KMS-11 (cell line): ENCODE data around the gene CTBP1.

Source experiments
- H2AFZ ChIP-seq: fragments of 200-600 bp; sonication (generic); 2 replicates; pipeline ENCODE4 v1.6.1; 2016; ENCODE audit warnings: antibody characterized with exemption, mixed run types, low read depth
- H3K27ac ChIP-seq: fragments of 200-600 bp; sonication (generic); 2 replicates; pipeline ENCODE4 v1.6.1; 2016; ENCODE audit warnings: mild to moderate bottlenecking, mixed run types
- H3K27me3 ChIP-seq: fragments of 200-600 bp; sonication (generic); 2 replicates; pipeline ENCODE4 v1.6.1; 2017; ENCODE audit warnings: mild to moderate bottlenecking, low read depth, mixed run types, moderate library complexity; ENCODE audit not compliant: insufficient read depth
- H3K36me3 ChIP-seq: fragments of 200-600 bp; sonication (generic); 2 replicates; pipeline ENCODE4 v1.6.1; 2017; ENCODE audit warnings: mild to moderate bottlenecking, mixed run types; ENCODE audit not compliant: insufficient read depth
- H3K4me1 ChIP-seq: fragments of 200-600 bp; sonication (generic); 2 replicates; pipeline ENCODE4 v1.6.1; 2016; ENCODE audit warnings: mild to moderate bottlenecking, low read depth, mixed run types; ENCODE audit not compliant: poor library complexity, severe bottlenecking
- H3K4me2 ChIP-seq: fragments of 200-600 bp; sonication (generic); 2 replicates; pipeline ENCODE4 v1.7.0; 2016; ENCODE audit warnings: mild to moderate bottlenecking, mixed run types
- H3K4me3 ChIP-seq: fragments of 200-600 bp; sonication (generic); IDR thresholded peaks from 2 replicates; pipeline ENCODE4 v1.6.1; 2017; ENCODE audit warnings: low read depth, low read length, mixed read lengths; ENCODE audit not compliant: insufficient read depth
- H3K79me2 ChIP-seq: fragments of 200-600 bp; sonication (generic); 2 replicates; pipeline ENCODE4 v1.6.1; 2016; ENCODE audit warnings: low read depth, mixed run types; ENCODE audit not compliant: insufficient read depth
- H3K9ac ChIP-seq: fragments of 200-600 bp; sonication (generic); 2 replicates; pipeline ENCODE4 v1.6.1; 2016; ENCODE audit warnings: mild to moderate bottlenecking, mixed run types
- H4K20me1 ChIP-seq: fragments of 200-600 bp; sonication (generic); 2 replicates; pipeline ENCODE4 v1.6.1; 2016; ENCODE audit warnings: mild to moderate bottlenecking, mixed run types; ENCODE audit not compliant: insufficient read depth
- CTCF ChIP-seq: fragments of 200-600 bp; sonication (generic); conservative IDR thresholded peaks from 2 replicates; pipeline ENCODE4 v1.6.1; 2017; ENCODE audit warnings: low read depth, mild to moderate bottlenecking, antibody characterized with exemption, low read length, moderate library complexity, mixed read lengths

Gene CTBP1

GRCh38 chr4:1207603-1208265 lies 41.2 kb downstream of the CTBP1 start:
- Histone ChIP-seq H3K27ac (no peak overlapping the region), H3K4me2 (no peak overlapping the region), H2AFZ (no peak overlapping the region), H3K9ac (no peak overlapping the region), H3K4me1 (peaks cover 19% of the 10 kb centered on the region), H3K79me2 (no peaks in the 10 kb centered on the region), H3K36me3 (no peaks in the 10 kb centered on the region), H3K27me3 (no peaks in the 10 kb centered on the region), H4K20me1 (no peaks in the 10 kb centered on the region), H3K4me3 (no peak overlapping the region)
- no peak for TF ChIP-seq CTCF

GRCh38 chr4:1207157-1207470 lies 41.8 kb downstream of the CTBP1 start:
- Histone ChIP-seq H4K20me1 (no peaks in the 10 kb centered on the region), H3K36me3 (no peaks in the 10 kb centered on the region), H3K9ac (no peak overlapping the region), H2AFZ (no peak overlapping the region), H3K4me3 (no peak overlapping the region), H3K27ac (no peak overlapping the region), H3K27me3 (no peaks in the 10 kb centered on the region), H3K4me2 (no peak overlapping the region), H3K4me1 (peaks cover 25% of the 10 kb centered on the region), H3K79me2 (no peaks in the 10 kb centered on the region)
- TF ChIP-seq CTCF, result no peak

GRCh38 chr4:1206299-1207156 lies 42.4 kb downstream of the CTBP1 start:
- Histone ChIP-seq H3K4me1 (peaks cover 31% of the 10 kb centered on the region), H2AFZ (no peak overlapping the region), H3K9ac (no peak overlapping the region), H3K27me3 (no peaks in the 10 kb centered on the region), H3K36me3 (no peaks in the 10 kb centered on the region), H3K79me2 (no peaks in the 10 kb centered on the region), H3K4me2 (no peak overlapping the region), H4K20me1 (no peaks in the 10 kb centered on the region), H3K4me3 (no peak overlapping the region), H3K27ac (no peak overlapping the region)
- TF ChIP-seq CTCF, result no peak

- Histone ChIP-seq H3K4me1 (peaks cover 33% of the 10 kb centered on the region), H3K79me2 (no peaks in the 10 kb centered on the region), H3K4me3 (no peak overlapping the region), H4K20me1 (no peaks in the 10 kb centered on the region), H3K9ac (no peak overlapping the region), H3K27me3 (no peaks in the 10 kb centered on the region), H3K4me2 (no peak overlapping the region), H3K27ac (no peak overlapping the region), H2AFZ (no peak overlapping the region), H3K36me3 (no peaks in the 10 kb centered on the region)
- TF ChIP-seq CTCF, result no peak
Observed at GRCh38 chr4:1205586-1206298, 43.2 kb downstream of the CTBP1 start.
